Lung (tissue), 12 donors: ENCODE results near the gene PIH1D1. TPM values are rescaled to one million over a fixed set of nuclear protein-coding genes. Genes with fewer than 3 reads are reported as not detected.

ENCODE experiments used
- ATAC-seq: fragments of 200-7000 bp; cut with Tn5 transposase; one replicate; pipeline ENCODE4 v1.9.1; 2020; ENCODE audit warnings: moderate number of reproducible peaks; ENCODE audit not compliant: insufficient read depth, low FRiP score
- DNase-seq, 3 donors: peaks; one replicate each; pipeline ENCODE4 v3.0.0-alpha.2; 2013 to 2017
- H3K27ac ChIP-seq, 2 donors: one replicate each; pipeline ENCODE4 v1.5.1; 2013; ENCODE audit warnings: mild to moderate bottlenecking in 2 of 2, moderate library complexity in 2 of 2, control low read depth in 1 of 2, inconsistent platforms in 1 of 2, low read depth in 1 of 2, low read length in 1 of 2
- H3K27me3 ChIP-seq, 3 donors: one replicate each; pipeline ENCODE4 v1.5.1; 2013; ENCODE audit warnings: low read length in 2 of 3; ENCODE audit not compliant: control insufficient read depth in 3 of 3, insufficient read depth in 3 of 3
- H3K36me3 ChIP-seq, 4 donors: one replicate each; pipeline ENCODE4 v1.5.1; 2013; ENCODE audit warnings: low read length in 4 of 4, mild to moderate bottlenecking in 1 of 4, moderate library complexity in 1 of 4; ENCODE audit not compliant: control insufficient read depth in 4 of 4, insufficient read depth in 4 of 4
- H3K4me1 ChIP-seq, 5 donors: one replicate each; pipeline ENCODE4 v1.5.1; 2013; ENCODE audit warnings: low read length in 5 of 5, mild to moderate bottlenecking in 2 of 5, moderate library complexity in 1 of 5; ENCODE audit not compliant: control insufficient read depth in 5 of 5, insufficient read depth in 5 of 5
- H3K4me3 ChIP-seq: one replicate; pipeline ENCODE4 v1.5.1; 2013; ENCODE audit warnings: mild to moderate bottlenecking, control low read depth, moderate library complexity
- H3K9ac ChIP-seq, 2 donors: one replicate each; pipeline ENCODE4 v1.5.1; 2013; ENCODE audit warnings: low read length in 2 of 2, control low read depth in 1 of 2; ENCODE audit not compliant: insufficient read depth in 1 of 2
- H3K9me3 ChIP-seq, 4 donors: one replicate each; pipeline ENCODE4 v1.5.1; 2013; ENCODE audit warnings: low read length in 3 of 4, mild to moderate bottlenecking in 1 of 4, moderate library complexity in 1 of 4; ENCODE audit not compliant: control insufficient read depth in 4 of 4, insufficient read depth in 3 of 4
- WGBS, 2 donors: extraction: QIAGEN DNeasy Blood & Tissue Kit; methylation state at CpG; one replicate each; pipeline ENCODE4 v1.1.7; 2013; 5-methylcytosine and 5-hydroxymethylcytosine counted together
- polyA plus RNA-seq, 2 donors: library from polyadenylated mRNA; stranded (reverse); fragments of 200-250 nt; gene quantifications; one replicate each; pipeline ENCODE4 v1.2.1, GENCODE V29; 2013
- total RNA-seq, 2 donors: library from RNA; depleted of rRNA in 1 of 2; stranded (reverse); fragments of >200 nt in 1 of 2; gene quantifications; one replicate each; pipeline ENCODE4 v1.2.1, GENCODE V29; 2014 to 2021
- TF ChIP-seq, protein P1 (sequence below): IDR thresholded peaks from 2 replicates; pipeline ENCODE4 v1.5.1; 2012; ENCODE audit warnings: mild to moderate bottlenecking; ENCODE audit errors: control extremely low read depth, extremely low read depth
- donor health status: control.
- donor health status: control.
- donor health status: Bipolar disorder and iron deficiency.
- donor health status: healthy.
- donor health status: DM: yes; HTN: yes; CAD: no.

PIH1D1 gene
- total and polyA plus RNA-seq, 4 donors = 63.7 to 66.6 (median 65.8) TPM

GRCh38 chr19:49422407-49423070 lies 29.1 kb downstream of the PIH1D1 start:
- TF ChIP-seq, protein P1, sequence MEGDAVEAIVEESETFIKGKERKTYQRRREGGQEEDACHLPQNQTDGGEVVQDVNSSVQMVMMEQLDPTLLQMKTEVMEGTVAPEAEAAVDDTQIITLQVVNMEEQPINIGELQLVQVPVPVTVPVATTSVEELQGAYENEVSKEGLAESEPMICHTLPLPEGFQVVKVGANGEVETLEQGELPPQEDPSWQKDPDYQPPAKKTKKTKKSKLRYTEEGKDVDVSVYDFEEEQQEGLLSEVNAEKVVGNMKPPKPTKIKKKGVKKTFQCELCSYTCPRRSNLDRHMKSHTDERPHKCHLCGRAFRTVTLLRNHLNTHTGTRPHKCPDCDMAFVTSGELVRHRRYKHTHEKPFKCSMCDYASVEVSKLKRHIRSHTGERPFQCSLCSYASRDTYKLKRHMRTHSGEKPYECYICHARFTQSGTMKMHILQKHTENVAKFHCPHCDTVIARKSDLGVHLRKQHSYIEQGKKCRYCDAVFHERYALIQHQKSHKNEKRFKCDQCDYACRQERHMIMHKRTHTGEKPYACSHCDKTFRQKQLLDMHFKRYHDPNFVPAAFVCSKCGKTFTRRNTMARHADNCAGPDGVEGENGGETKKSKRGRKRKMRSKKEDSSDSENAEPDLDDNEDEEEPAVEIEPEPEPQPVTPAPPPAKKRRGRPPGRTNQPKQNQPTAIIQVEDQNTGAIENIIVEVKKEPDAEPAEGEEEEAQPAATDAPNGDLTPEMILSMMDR = peak; percentile 1
- Histone ChIP-seq H3K36me3 (no peaks in the 10 kb centered on the region), H3K4me3 (no peak overlapping the region), H3K27me3 (peaks cover 9 to 84% (median 76%) of the 10 kb centered on the region in 3 donors), H3K9ac (no peak overlapping the region), H3K27ac (no peak overlapping the region), H3K9me3 (peaks cover 0 to 2% (median 0%) of the 10 kb centered on the region in 4 donors), H3K4me1 (peaks cover 0 to 11% (median 7%) of the 10 kb centered on the region in 5 donors)
- WGBS, 2 donors = 2 to 3% methylated on average over 45 to 58 of the region's 58 CpGs
- ATAC-seq = no peak
- peak; percentile 20 to 62 (median 38) for DNase-seq

DNA sequence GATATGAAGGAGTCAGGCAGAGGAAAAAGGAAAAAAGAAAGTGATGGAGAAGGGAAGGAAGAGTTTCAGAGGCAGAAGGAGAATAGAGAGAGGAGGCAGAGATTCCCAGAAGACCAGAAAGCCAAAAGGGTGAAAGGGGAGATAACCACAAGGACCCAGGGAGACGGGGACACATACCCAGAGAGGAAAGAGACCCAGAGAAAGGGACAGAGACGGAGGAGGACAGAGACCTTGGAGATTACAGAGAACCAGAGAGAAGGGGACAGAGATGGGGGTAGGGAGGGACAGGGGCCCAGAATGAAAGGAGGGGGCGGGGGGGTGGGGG lies 29.8 kb downstream of the PIH1D1 start:
- Histone ChIP-seq H3K27ac (no peak overlapping the region), H3K9ac (no peak overlapping the region), H3K9me3 (peaks cover 0 to 2% (median 0%) of the 10 kb centered on the region in 4 donors), H3K4me3 (no peak overlapping the region), H3K36me3 (no peaks in the 10 kb centered on the region), H3K4me1 (peaks cover 0 to 11% (median 7%) of the 10 kb centered on the region in 5 donors), H3K27me3 (peaks cover 9 to 80% (median 72%) of the 10 kb centered on the region in 3 donors)
- ATAC-seq (no peak), DNase-seq (no peak)
- 26 to 47% methylated on average over 3 of the region's 3 CpGs for WGBS, 2 donors
- TF ChIP-seq, protein P1 = no peak

DNA sequence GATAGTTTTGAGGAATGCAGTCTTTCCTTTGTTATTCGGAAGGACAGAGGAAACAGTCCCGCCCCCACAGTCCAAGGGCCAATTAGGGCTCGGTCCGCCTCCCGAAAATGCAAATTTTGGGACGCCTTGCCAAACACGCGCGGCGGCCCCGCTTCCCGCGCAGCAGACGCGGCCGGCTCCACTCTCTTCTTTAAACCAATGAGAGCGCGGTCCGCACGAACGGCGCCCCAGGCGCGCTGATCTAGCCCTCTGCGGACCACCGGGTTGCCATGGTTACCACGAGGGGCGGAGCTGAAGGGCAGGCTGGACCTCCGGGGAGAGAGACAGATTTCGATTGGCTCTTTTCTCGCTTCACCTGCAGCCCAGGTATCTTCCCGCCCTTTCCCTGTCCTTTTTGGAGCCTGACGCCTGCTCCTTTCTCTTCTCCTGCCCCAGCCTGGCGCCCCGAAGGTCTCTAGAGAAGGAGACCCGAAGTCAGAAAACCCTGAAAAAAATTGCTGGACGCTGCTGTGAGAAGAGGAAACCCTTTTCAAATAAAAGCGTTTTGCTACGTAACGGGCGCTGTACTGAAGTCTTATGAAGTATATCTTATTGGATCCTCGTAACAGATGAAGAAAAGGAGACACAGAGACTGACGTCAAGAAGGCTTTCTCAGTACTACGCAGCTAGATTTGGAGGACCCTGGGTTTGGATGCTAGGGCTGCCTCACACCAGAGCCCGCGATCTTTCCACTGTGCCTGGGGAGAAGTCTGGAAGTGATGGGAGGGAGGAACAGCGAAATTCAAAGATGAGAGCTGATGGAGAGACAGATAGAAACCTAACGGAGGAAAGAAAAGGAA lies 30.4 kb downstream of the PIH1D1 start:
- H3K27ac ChIP-seq = no peak overlapping the region
- no peaks in the 10 kb centered on the region for H3K36me3 ChIP-seq
- peaks cover 0 to 2% (median 0%) of the 10 kb centered on the region in 4 donors for H3K9me3 ChIP-seq
- peaks cover 0 to 10% (median 7%) of the 10 kb centered on the region in 5 donors for H3K4me1 ChIP-seq
- TF ChIP-seq, protein P1 = no peak
- peaks cover 9 to 75% (median 66%) of the 10 kb centered on the region in 3 donors for H3K27me3 ChIP-seq
- WGBS, 2 donors = 8% methylated on average over 48 of the region's 48 CpGs
- H3K9ac ChIP-seq = no peak overlapping the region
- no peak overlapping the region for H3K4me3 ChIP-seq
- DNase-seq (peak; percentile 85 to 86 (median 85)), ATAC-seq (peak; percentile 42)
